Neutrophil (primary cell): Measurements from ENCODE around the gene SMCR8.
"Not testable (repeated sequence)": the region's sequence is repeated elsewhere in the genome, so short reads cannot be mapped to it uniquely, and the experiment has no call there.

Experiments used
- H3K27ac ChIP-seq: fragments of 200-600 bp; sonication (generic); 2 replicates; pipeline ENCODE4 v1.5.1; 2016; ENCODE audit warnings: mild to moderate bottlenecking, moderate library complexity
- H3K27me3 ChIP-seq: fragments of 200-600 bp; sonication (generic); 2 replicates; pipeline ENCODE4 v1.6.0; 2016; ENCODE audit warnings: mild to moderate bottlenecking
- H3K36me3 ChIP-seq: fragments of 200-600 bp; sonication (generic); 2 replicates; pipeline ENCODE4 v1.5.1; 2017
- H3K4me1 ChIP-seq, 2 experiments: fragments of 200-600 bp in 1 of 2; sonication (generic) in 1 of 2; 1 replicate in 1 of 2; 2 replicates in 1 of 2; pipeline versions ENCODE4 v1.5.1 to v1.6.1; 2013 to 2016; ENCODE audit warnings: low read depth in 1 of 2, low read length in 1 of 2, mild to moderate bottlenecking in 1 of 2, moderate library complexity in 1 of 2; ENCODE audit not compliant: control insufficient read depth in 1 of 2, insufficient read depth in 1 of 2
- H3K4me3 ChIP-seq, 2 experiments: fragments of 200-600 bp in 1 of 2; sonication (generic) in 1 of 2; 1 replicate in 1 of 2; 2 replicates in 1 of 2; pipeline ENCODE4 v1.5.1; 2013 to 2016; ENCODE audit warnings: low read depth in 1 of 2, low read length in 1 of 2, mild to moderate bottlenecking in 1 of 2, moderate library complexity in 1 of 2
- H3K9me3 ChIP-seq: fragments of 200-600 bp; sonication (generic); 2 replicates; pipeline ENCODE4 v1.5.1; 2016
- CTCF ChIP-seq: fragments of 200-600 bp; sonication (generic); IDR thresholded peaks from 2 replicates; pipeline ENCODE4 v1.5.1; 2016; ENCODE audit warnings: antibody characterized with exemption

The SMCR8 gene

GRCh38 chr17:18291718-18292540 lies 23.2 kb upstream of the SMCR8 start:
- H3K27ac ChIP-seq: peak overlapping the region; percentile 21
- peaks cover 11 to 12% of the 10 kb centered on the region in 2 experiments for H3K4me1 ChIP-seq
- no peak for TF ChIP-seq CTCF
- no peak overlapping the region for H3K4me3 ChIP-seq
- peaks cover 72% of the 10 kb centered on the region for H3K36me3 ChIP-seq
- no peaks in the 10 kb centered on the region for H3K9me3 ChIP-seq
- H3K27me3 ChIP-seq: no peaks in the 10 kb centered on the region

GRCh38 chr17:18298061-18298460 lies 17.0 kb upstream of the SMCR8 start:
- H3K9me3 ChIP-seq, H3K27me3 ChIP-seq: not testable (repeated sequence)
- peaks cover 51 to 64% of the 10 kb centered on the region in 2 experiments for H3K4me1 ChIP-seq
- peak overlapping the region in 1 of 2 experiments; percentile 54 for H3K4me3 ChIP-seq
- peaks cover 42% of the 10 kb centered on the region for H3K36me3 ChIP-seq
- H3K27ac ChIP-seq: peak overlapping the region; percentile 99

GRCh38 chr17:18300725-18301480 lies 14.2 kb upstream of the SMCR8 start:
- H3K4me1 ChIP-seq: peaks cover 50 to 62% of the 10 kb centered on the region in 2 experiments
- TF ChIP-seq CTCF: no peak
- H3K4me3 ChIP-seq: peak overlapping the region; percentile 37 to 38
- no peaks in the 10 kb centered on the region for H3K9me3 ChIP-seq
- peak overlapping the region; percentile 99 for H3K27ac ChIP-seq
- H3K27me3 ChIP-seq: no peaks in the 10 kb centered on the region
- H3K36me3 ChIP-seq: peaks cover 57% of the 10 kb centered on the region

- H3K36me3 ChIP-seq: peaks cover 80% of the 10 kb centered on the region
- not testable (repeated sequence) for H3K9me3 ChIP-seq, H3K27me3 ChIP-seq
These were observed 11.9 kb upstream of the SMCR8 start for GRCh38 chr17:18303206-18303605.

GRCh38 chr17:18309202-18309601 lies 5.9 kb upstream of the SMCR8 start:
- H3K4me1 ChIP-seq: peaks cover 20 to 25% of the 10 kb centered on the region in 2 experiments
- no peak for TF ChIP-seq CTCF
- no peak overlapping the region for H3K4me3 ChIP-seq
- peaks cover 52% of the 10 kb centered on the region for H3K36me3 ChIP-seq
- no peaks in the 10 kb centered on the region for H3K9me3 ChIP-seq
- H3K27ac ChIP-seq: no peak overlapping the region
- H3K27me3 ChIP-seq: no peaks in the 10 kb centered on the region

More at GRCh38 chr17:18303206-18303605, 11.9 kb upstream of the SMCR8 start:
- not testable (repeated sequence) for H3K4me3 ChIP-seq
- Histone ChIP-seq H3K27ac (peak overlapping the region; percentile 99), H3K4me1 (peaks cover 34 to 41% of the 10 kb centered on the region in 2 experiments)

- Histone ChIP-seq H3K27ac (peak overlapping the region; percentile 97), H3K27me3 (no peaks in the 10 kb centered on the region), H3K36me3 (peaks cover 29% of the 10 kb centered on the region), H3K9me3 (no peaks in the 10 kb centered on the region), H3K4me1 (peaks cover 60 to 63% of the 10 kb centered on the region in 2 experiments), H3K4me3 (peak overlapping the region; percentile 97 to 98)
- no peak for TF ChIP-seq CTCF
These were observed 898 bp upstream of the SMCR8 start for GRCh38 chr17:18314059-18314730.
